Activated T-cell treated with anti-CD3 and anti-CD28 coated beads, Interleukin-2, amount 50 U/mL, for 48 hours (primary cell): Measurements from ENCODE around the gene PLA2G1B.

Experiments
- DNase-seq, 2 experiments: peaks; one replicate each; pipeline ENCODE4 v3.0.0-alpha.2; 2020

Gene PLA2G1B

GRCh38 chr12:120327593-120327992 lies at the start of gene PLA2G1B:
TSS of gene PLA2G1B (minus strand) at chr12:120327779. CDS start at chr12:120327753, 26 bp downstream.
- DNase-seq = no peak

GRCh38 chr12:120376934-120377572 lies 49.5 kb upstream of the PLA2G1B start:
- no peak for DNase-seq

- DNase-seq = no peak
Measured at GRCh38 chr12:120376416-120376815, 48.8 kb upstream of the PLA2G1B start.

GRCh38 chr12:120376009-120376408 lies 48.4 kb upstream of the PLA2G1B start:
- DNase-seq = no peak

- no peak for DNase-seq
Measured at GRCh38 chr12:120373683-120374082, 46.1 kb upstream of the PLA2G1B start.

GRCh38 chr12:120370343-120371243 lies 43.0 kb upstream of the PLA2G1B start:
- DNase-seq = no peak

GRCh38 chr12:120369603-120370342 lies 42.2 kb upstream of the PLA2G1B start:
- no peak for DNase-seq

GRCh38 chr12:120368789-120369602 lies 41.4 kb upstream of the PLA2G1B start, which contains the start of gene MSI1:
TSS of gene MSI1 (minus strand) at chr12:120369164. CDS start at chr12:120369091, 73 bp downstream.
- peak in 1 of 2 experiments; percentile 37 for DNase-seq

GRCh38 chr12:120367924-120368788 lies 40.6 kb upstream of the PLA2G1B start:
- DNase-seq = peak; percentile 57 to 70

- DNase-seq = peak in 1 of 2 experiments; percentile 31
Measured at GRCh38 chr12:120367233-120367923, 39.8 kb upstream of the PLA2G1B start.

GRCh38 chr12:120366845-120367232 lies 39.3 kb upstream of the PLA2G1B start:
- DNase-seq = no peak

GRCh38 chr12:120366341-120366705 lies 38.7 kb upstream of the PLA2G1B start:
- DNase-seq = no peak

GRCh38 chr12:120365675-120366340 lies 38.2 kb upstream of the PLA2G1B start:
- no peak for DNase-seq

GRCh38 chr12:120364487-120364886 lies 36.9 kb upstream of the PLA2G1B start:
- no peak for DNase-seq

- DNase-seq = no peak
Measured at GRCh38 chr12:120363274-120363855, 35.8 kb upstream of the PLA2G1B start.

GRCh38 chr12:120362516-120363273 lies 35.1 kb upstream of the PLA2G1B start:
- DNase-seq = no peak

GRCh38 chr12:120361506-120362208 lies 34.1 kb upstream of the PLA2G1B start:
- DNase-seq = peak in 1 of 2 experiments; percentile 36

GRCh38 chr12:120359128-120359527 lies 31.5 kb upstream of the PLA2G1B start:
- DNase-seq = no peak
